ENCODE results near the gene ACP6.

- TF ChIP-seq BRCA1 (CRISPR knock-in tag; IDR thresholded peaks at IDR 0.05) = no peak
- TF ChIP-seq POLR2AphosphoS5 (IDR thresholded peaks at IDR 0.05; ENCODE audit: low read depth, low read length) = no peak
- no peak for TF ChIP-seq ZNF260 (CRISPR knock-in tag; IDR thresholded peaks at IDR 0.05; ENCODE audit: borderline replicate concordance, low read depth)
- peak; percentile 88 for TF ChIP-seq CTCF (CRISPR knock-in tag; IDR thresholded peaks at IDR 0.05)
- TF ChIP-seq, protein P1, sequence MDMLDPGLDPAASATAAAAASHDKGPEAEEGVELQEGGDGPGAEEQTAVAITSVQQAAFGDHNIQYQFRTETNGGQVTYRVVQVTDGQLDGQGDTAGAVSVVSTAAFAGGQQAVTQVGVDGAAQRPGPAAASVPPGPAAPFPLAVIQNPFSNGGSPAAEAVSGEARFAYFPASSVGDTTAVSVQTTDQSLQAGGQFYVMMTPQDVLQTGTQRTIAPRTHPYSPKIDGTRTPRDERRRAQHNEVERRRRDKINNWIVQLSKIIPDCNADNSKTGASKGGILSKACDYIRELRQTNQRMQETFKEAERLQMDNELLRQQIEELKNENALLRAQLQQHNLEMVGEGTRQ (IDR thresholded peaks at IDR 0.05; ENCODE audit: low read depth, low read length) = no peak
- TF ChIP-seq, protein P1 (CRISPR knock-in tag; IDR thresholded peaks at IDR 0.05; ENCODE audit: borderline replicate concordance) = no peak
- no peak for TF ChIP-seq MAFK (conservative IDR thresholded peaks at IDR 0.05 in 1 of 2, IDR thresholded peaks at IDR 0.05 in 1 of 2; ENCODE audit: low read length in 2 of 2)
- TF ChIP-seq ATF3 (CRISPR knock-in tag; IDR thresholded peaks at IDR 0.05) = no peak
- TF ChIP-seq CENPT (CRISPR knock-in tag; IDR thresholded peaks at IDR 0.05; ENCODE audit: low read depth) = no peak
- no peak for TF ChIP-seq RXRA (CRISPR knock-in tag; IDR thresholded peaks at IDR 0.05)
- TF ChIP-seq MED13 (CRISPR knock-in tag; IDR thresholded peaks at IDR 0.05) = no peak
- no peak for TF ChIP-seq ZC3H4 (CRISPR knock-in tag; IDR thresholded peaks at IDR 0.05; ENCODE audit: borderline replicate concordance)
Observed at GRCh38 chr1:147700042-147701006, 30.0 kb upstream of the ACP6 start.
